Measurements from ENCODE around the gene OR4N2.
"Not testable (repeated sequence)": the region's sequence is repeated elsewhere in the genome, so short reads cannot be mapped to it uniquely, and the experiment has no call there.

The OR4N2 gene

GRCh38 chr14:19803470-19803869 is at the start of gene OR4N2:
Gene OR4N2, plus strand, starts transcription at chr14:19803770. Its CDS starts 23,679 bp downstream, at chr14:19827449.
- H3K4me1 ChIP-seq (ENCODE audit: insufficient read depth, low read length, severe bottlenecking); H3K9me2 ChIP-seq (ENCODE audit: low read depth, low read length); H3K27me3 ChIP-seq (ENCODE audit: insufficient read depth, low read length); H3K4me2 ChIP-seq (ENCODE audit: low read length); H3K27ac ChIP-seq (ENCODE audit: low read depth, low read length, poor library complexity, severe bottlenecking); H2AFZ ChIP-seq (ENCODE audit: low read length); H3K36me3 ChIP-seq (ENCODE audit: insufficient read depth, low read length); H3K9ac ChIP-seq (ENCODE audit: low read length); H3K4me3 ChIP-seq (ENCODE audit: low read depth, low read length, poor library complexity, severe bottlenecking); H3K79me2 ChIP-seq (ENCODE audit: insufficient read depth, low read length); H4K20me1 ChIP-seq (ENCODE audit: insufficient read depth, low read length); H3K9me3 ChIP-seq (ENCODE audit: low read length); H3F3A ChIP-seq (ENCODE audit: insufficient read depth, low read length): not testable (repeated sequence)

GRCh38 chr14:19754172-19754571 is 49.4 kb upstream of the OR4N2 start:
- TF ChIP-seq EZH2 (IDR thresholded peaks at IDR 0.05; ENCODE audit: borderline replicate concordance, low read length) (no peak), CTCF (IDR thresholded peaks at IDR 0.05; ENCODE audit: low read length) (no peak)
- Histone ChIP-seq H3K27ac (ENCODE audit: low read depth, low read length, poor library complexity, severe bottlenecking) (no peak overlapping the region), H3F3A (ENCODE audit: insufficient read depth, low read length) (no peaks in the 10 kb centered on the region), H3K27me3 (ENCODE audit: insufficient read depth, low read length) (no peaks in the 10 kb centered on the region), H3K9ac (ENCODE audit: low read length) (no peak overlapping the region), H3K9me3 (ENCODE audit: low read length) (no peaks in the 10 kb centered on the region), H3K79me2 (ENCODE audit: insufficient read depth, low read length) (no peaks in the 10 kb centered on the region), H3K4me3 (ENCODE audit: low read depth, low read length, poor library complexity, severe bottlenecking) (no peak overlapping the region), H4K20me1 (ENCODE audit: insufficient read depth, low read length) (no peaks in the 10 kb centered on the region), H2AFZ (ENCODE audit: low read length) (no peak overlapping the region), H3K36me3 (ENCODE audit: insufficient read depth, low read length) (no peaks in the 10 kb centered on the region), H3K9me2 (ENCODE audit: low read depth, low read length) (no peaks in the 10 kb centered on the region; the same call in 1 of the 2 replicates), H3K4me2 (ENCODE audit: low read length) (no peak overlapping the region), H3K4me1 (ENCODE audit: insufficient read depth, low read length, severe bottlenecking) (no peaks in the 10 kb centered on the region)

GRCh38 chr14:19771491-19771890 is 32.1 kb upstream of the OR4N2 start:
- H3K4me2 ChIP-seq (ENCODE audit: low read length); H3K4me3 ChIP-seq (ENCODE audit: low read depth, low read length, poor library complexity, severe bottlenecking); H3K27ac ChIP-seq (ENCODE audit: low read depth, low read length, poor library complexity, severe bottlenecking); H3K79me2 ChIP-seq (ENCODE audit: insufficient read depth, low read length); H3K27me3 ChIP-seq (ENCODE audit: insufficient read depth, low read length); H3K9me3 ChIP-seq (ENCODE audit: low read length); H3K9ac ChIP-seq (ENCODE audit: low read length); H3K9me2 ChIP-seq (ENCODE audit: low read depth, low read length); H2AFZ ChIP-seq (ENCODE audit: low read length); H3K36me3 ChIP-seq (ENCODE audit: insufficient read depth, low read length); H4K20me1 ChIP-seq (ENCODE audit: insufficient read depth, low read length); H3K4me1 ChIP-seq (ENCODE audit: insufficient read depth, low read length, severe bottlenecking); H3F3A ChIP-seq (ENCODE audit: insufficient read depth, low read length): not testable (repeated sequence)

- H3K9ac ChIP-seq (ENCODE audit: low read length): no peak overlapping the region
- H3K27ac ChIP-seq (ENCODE audit: low read depth, low read length, poor library complexity, severe bottlenecking): no peak overlapping the region
- no peaks in the 10 kb centered on the region for H3K27me3 ChIP-seq (ENCODE audit: insufficient read depth, low read length)
- H3F3A ChIP-seq (ENCODE audit: insufficient read depth, low read length): no peaks in the 10 kb centered on the region
- H3K9me2 ChIP-seq (ENCODE audit: low read depth, low read length): no peaks in the 10 kb centered on the region; the same call in 1 of the 2 replicates
- no peaks in the 10 kb centered on the region for H3K4me1 ChIP-seq (ENCODE audit: insufficient read depth, low read length, severe bottlenecking)
- no peaks in the 10 kb centered on the region for H3K79me2 ChIP-seq (ENCODE audit: insufficient read depth, low read length)
- H2AFZ ChIP-seq (ENCODE audit: low read length): no peak overlapping the region
- no peak for TF ChIP-seq CTCF (IDR thresholded peaks at IDR 0.05; ENCODE audit: low read length)
- TF ChIP-seq EZH2 (IDR thresholded peaks at IDR 0.05; ENCODE audit: borderline replicate concordance, low read length): no peak
- 0 out of 2 replicates have a peak, but pooled peaks cover 3% of the 10 kb centered on the region for H3K9me3 ChIP-seq (ENCODE audit: low read length)
- H4K20me1 ChIP-seq (ENCODE audit: insufficient read depth, low read length): no peaks in the 10 kb centered on the region
- H3K4me3 ChIP-seq (ENCODE audit: low read depth, low read length, poor library complexity, severe bottlenecking): no peak overlapping the region
- no peak overlapping the region for H3K4me2 ChIP-seq (ENCODE audit: low read length)
- no peaks in the 10 kb centered on the region for H3K36me3 ChIP-seq (ENCODE audit: insufficient read depth, low read length)
Observed at GRCh38 chr14:19771895-19772430, 31.6 kb upstream of the OR4N2 start.

- H3K4me1 ChIP-seq (ENCODE audit: insufficient read depth, low read length, severe bottlenecking); H3K36me3 ChIP-seq (ENCODE audit: insufficient read depth, low read length); H3K9me3 ChIP-seq (ENCODE audit: low read length); H3K4me2 ChIP-seq (ENCODE audit: low read length); H3F3A ChIP-seq (ENCODE audit: insufficient read depth, low read length); H3K27ac ChIP-seq (ENCODE audit: low read depth, low read length, poor library complexity, severe bottlenecking); H3K9me2 ChIP-seq (ENCODE audit: low read depth, low read length); H3K27me3 ChIP-seq (ENCODE audit: insufficient read depth, low read length); H3K79me2 ChIP-seq (ENCODE audit: insufficient read depth, low read length); H4K20me1 ChIP-seq (ENCODE audit: insufficient read depth, low read length); H3K9ac ChIP-seq (ENCODE audit: low read length); H2AFZ ChIP-seq (ENCODE audit: low read length); H3K4me3 ChIP-seq (ENCODE audit: low read depth, low read length, poor library complexity, severe bottlenecking): not testable (repeated sequence)
Observed at GRCh38 chr14:19772454-19772853, 31.1 kb upstream of the OR4N2 start.

- not testable (repeated sequence) for H3K27me3 ChIP-seq (ENCODE audit: insufficient read depth, low read length); H3K4me3 ChIP-seq (ENCODE audit: low read depth, low read length, poor library complexity, severe bottlenecking); H4K20me1 ChIP-seq (ENCODE audit: insufficient read depth, low read length); H3K4me1 ChIP-seq (ENCODE audit: insufficient read depth, low read length, severe bottlenecking); H3K79me2 ChIP-seq (ENCODE audit: insufficient read depth, low read length); H3K27ac ChIP-seq (ENCODE audit: low read depth, low read length, poor library complexity, severe bottlenecking); H3K9me2 ChIP-seq (ENCODE audit: low read depth, low read length); H3K9me3 ChIP-seq (ENCODE audit: low read length); H3K36me3 ChIP-seq (ENCODE audit: insufficient read depth, low read length); H2AFZ ChIP-seq (ENCODE audit: low read length); H3K9ac ChIP-seq (ENCODE audit: low read length); H3F3A ChIP-seq (ENCODE audit: insufficient read depth, low read length); H3K4me2 ChIP-seq (ENCODE audit: low read length)
Observed at GRCh38 chr14:19773204-19773603, 30.4 kb upstream of the OR4N2 start, which contains the start of gene OR4M1. Gene OR4M1, plus strand, starts transcription at chr14:19773504. Its CDS starts 6,819 bp downstream, at chr14:19780323.
